SK-N-SH (cell line): ENCODE measurements around the gene PRKN. TPM values are rescaled to one million over a fixed set of nuclear protein-coding genes. Genes with fewer than 3 reads are reported as not detected.

Experiments used
- CTCF ChIA-PET: fragments of 300-600, 350-600 bp; formaldehyde crosslinking; extraction: SDS; loops from one replicate; lab custom pipeline; 2021; lab: Yijun Ruan, JAX
- POLR2A ChIA-PET: fragments of 350-600 bp; sonication (Branson Sonifier 250); formaldehyde crosslinking; extraction: SDS; loops from one replicate; lab custom pipeline; 2020; ENCODE audit warnings: antibody characterized with exemption, inconsistent platforms; lab: Yijun Ruan, JAX
- DNase-seq: peaks from one replicate; pipeline ENCODE4 v3.0.0; 2012
- H2AFZ ChIP-seq: fragments of 200-600 bp; sonication (generic); 2 replicates; pipeline ENCODE4 v1.8.1; 2016; ENCODE audit warnings: antibody characterized with exemption, mild to moderate bottlenecking, low read depth
- H3F3A ChIP-seq: fragments of 200-600 bp; sonication (generic); replicated peaks from 2 replicates; pipeline ENCODE3; 2016; ENCODE audit warnings: antibody characterized with exemption, mild to moderate bottlenecking; ENCODE audit not compliant: insufficient read depth
- H3K27ac ChIP-seq, 2 experiments: fragments of 200-500 bp in 1 of 2; fragments of 200-600 bp in 1 of 2; sonication (Bioruptor generic) in 1 of 2; sonication (generic), shearing (Covaris generic) in 1 of 2; 2 replicates each; pipeline versions ENCODE4 v1.5.1 to v1.6.1; 2014 to 2016; ENCODE audit warnings: low read depth in 2 of 2, inconsistent platforms in 1 of 2, low read length in 1 of 2, mild to moderate bottlenecking in 1 of 2, mixed read lengths in 1 of 2
- H3K27me3 ChIP-seq: fragments of 200-600 bp; sonication (generic), shearing (Covaris generic); 2 replicates; pipeline ENCODE4 v1.6.1; 2016; ENCODE audit warnings: mixed run types; ENCODE audit not compliant: insufficient read depth
- H3K36me3 ChIP-seq, 2 experiments: fragments of 200-500 bp in 1 of 2; fragments of 200-600 bp in 1 of 2; sonication (Bioruptor generic) in 1 of 2; sonication (generic) in 1 of 2; replicated peaks in 1 of 2; 2 replicates each; pipeline versions ENCODE3 to v1.5.1; 2014 to 2016; ENCODE audit warnings: low read length in 1 of 2, mild to moderate bottlenecking in 1 of 2; ENCODE audit not compliant: insufficient read depth in 2 of 2, control insufficient read depth in 1 of 2
- H3K4me1 ChIP-seq, 2 experiments: fragments of 200-500 bp in 1 of 2; fragments of 200-600 bp in 1 of 2; sonication (Bioruptor generic) in 1 of 2; sonication (generic), shearing (Covaris generic) in 1 of 2; 2 replicates each; pipeline versions ENCODE4 v1.5.1 to v1.6.1; 2014 to 2016; ENCODE audit warnings: low read depth in 1 of 2, low read length in 1 of 2, mixed run types in 1 of 2; ENCODE audit not compliant: insufficient read depth in 2 of 2, control insufficient read depth in 1 of 2
- H3K4me2 ChIP-seq: fragments of 200-600 bp; sonication (generic), shearing (Covaris generic); 2 replicates; pipeline ENCODE4 v1.6.1; 2017; ENCODE audit warnings: mixed run types
- H3K4me3 ChIP-seq, 2 experiments: fragments of 200-500 bp in 1 of 2; fragments of 200-600 bp in 1 of 2; sonication (Bioruptor generic) in 1 of 2; sonication (generic), shearing (Covaris generic) in 1 of 2; 2 replicates each; pipeline versions ENCODE4 v1.5.1 to v1.8.1; 2014 to 2016; ENCODE audit warnings: low read depth in 2 of 2, inconsistent platforms in 1 of 2, low read length in 1 of 2, mild to moderate bottlenecking in 1 of 2, mixed read lengths in 1 of 2, moderate library complexity in 1 of 2
- H3K79me2 ChIP-seq: fragments of 200-600 bp; sonication (generic); 2 replicates; pipeline ENCODE4 v1.8.1; 2017; ENCODE audit warnings: mild to moderate bottlenecking; ENCODE audit not compliant: insufficient read depth
- H3K9ac ChIP-seq: fragments of 200-600 bp; sonication (generic); 2 replicates; pipeline ENCODE4 v1.6.1; 2017; ENCODE audit warnings: mixed run types
- H3K9me2 ChIP-seq: fragments of 200-600 bp; sonication (generic); 2 replicates; pipeline ENCODE4 v1.6.1; 2017; ENCODE audit warnings: mixed run types
- H3K9me3 ChIP-seq: fragments of 200-600 bp; sonication (generic); 2 replicates; pipeline ENCODE4 v1.6.1; 2017; ENCODE audit warnings: mixed run types, mild to moderate bottlenecking, moderate library complexity
- H4K20me1 ChIP-seq: fragments of 200-600 bp; sonication (generic); 2 replicates; pipeline ENCODE4 v1.6.1; 2017; ENCODE audit warnings: mild to moderate bottlenecking, mixed run types; ENCODE audit not compliant: insufficient read depth
- CHD2 ChIP-seq: fragments of 150-350 bp; IDR thresholded peaks from 2 replicates; pipeline ENCODE4 v1.6.1; 2018; ENCODE audit warnings: low read length; ENCODE audit not compliant: partially characterized antibody
- ELF1 ChIP-seq: IDR thresholded peaks from 2 replicates; pipeline ENCODE4 v1.4.0; 2012
- EP300 ChIP-seq, 2 experiments: IDR thresholded peaks; 2 replicates each; pipeline versions ENCODE4 v1.4.0 to v1.6.1; 2012; ENCODE audit warnings: borderline replicate concordance in 1 of 2, low read depth in 1 of 2, low read length in 1 of 2
- FOSL2 ChIP-seq: IDR thresholded peaks from 2 replicates; pipeline ENCODE4 v1.4.0; 2012; ENCODE audit warnings: low read depth, mild to moderate bottlenecking, moderate library complexity, borderline replicate concordance
- FOXJ3 ChIP-seq: sonication (generic); formaldehyde crosslinking; IDR thresholded peaks from 2 replicates; pipeline ENCODE4 v1.5.1; 2020; ENCODE audit warnings: mild to moderate bottlenecking, missing genetic modification reagents
- FOXM1 ChIP-seq: IDR thresholded peaks from 2 replicates; pipeline ENCODE4 v1.4.0; 2012; ENCODE audit warnings: low read depth, mild to moderate bottlenecking
- GATA2 ChIP-seq: sonication (generic); formaldehyde crosslinking; IDR thresholded peaks from 2 replicates; pipeline ENCODE4 v1.5.0; 2020; ENCODE audit warnings: mild to moderate bottlenecking, missing genetic modification reagents
- JUND ChIP-seq: IDR thresholded peaks from 2 replicates; pipeline ENCODE4 v1.4.0; 2012
- MEF2A ChIP-seq: IDR thresholded peaks from 2 replicates; pipeline ENCODE4 v1.4.0; 2012; ENCODE audit warnings: low read depth, borderline replicate concordance
- NRF1 ChIP-seq: IDR thresholded peaks from 2 replicates; pipeline ENCODE4 v1.6.1; 2012; ENCODE audit warnings: low read depth, mild to moderate bottlenecking, low read length
- RCOR1 ChIP-seq: fragments of 150-350 bp; IDR thresholded peaks from 2 replicates; pipeline ENCODE4 v1.6.1; 2017; ENCODE audit warnings: antibody characterized with exemption, low read length
- RXRA ChIP-seq: IDR thresholded peaks from 2 replicates; pipeline ENCODE4 v1.4.0; 2012; ENCODE audit warnings: low read depth, mild to moderate bottlenecking, borderline replicate concordance
- WGBS: methylation state at CpG from one replicate; pipeline ENCODE4 v1.1.6; 2017; ENCODE audit warnings: low lambda C conversion rate; 5-methylcytosine and 5-hydroxymethylcytosine counted together
- polyA plus RNA-seq, 3 experiments: library from polyadenylated mRNA; depleted of rRNA; stranded (reverse); fragments of >200 nt; gene quantifications; 2 replicates each; pipeline ENCODE4 v1.2.3, GENCODE V29; 2012
- TF ChIP-seq, protein P1 (sequence below): fragments of 150-350 bp; IDR thresholded peaks from 2 replicates; pipeline ENCODE4 v1.6.1; 2016; ENCODE audit warnings: mild to moderate bottlenecking, low read depth, low read length
- TF ChIP-seq, protein P2 (sequence below): IDR thresholded peaks from 2 replicates; pipeline ENCODE4 v1.4.0; 2012; ENCODE audit warnings: low read depth
- TF ChIP-seq, protein P3 (sequence below): IDR thresholded peaks from 2 replicates; pipeline ENCODE4 v1.4.0; 2012; ENCODE audit warnings: low read depth, borderline replicate concordance
- TF ChIP-seq, protein P4 (sequence below): fragments of 150-350 bp; IDR thresholded peaks from 2 replicates; pipeline ENCODE4 v1.6.1; 2017; ENCODE audit warnings: antibody characterized with exemption, low read length, low read depth, borderline replicate concordance

PRKN gene
- polyA plus RNA-seq, 1 of the 3 experiments (the other 2 are of a cell fraction): 0.76 TPM

DNA sequence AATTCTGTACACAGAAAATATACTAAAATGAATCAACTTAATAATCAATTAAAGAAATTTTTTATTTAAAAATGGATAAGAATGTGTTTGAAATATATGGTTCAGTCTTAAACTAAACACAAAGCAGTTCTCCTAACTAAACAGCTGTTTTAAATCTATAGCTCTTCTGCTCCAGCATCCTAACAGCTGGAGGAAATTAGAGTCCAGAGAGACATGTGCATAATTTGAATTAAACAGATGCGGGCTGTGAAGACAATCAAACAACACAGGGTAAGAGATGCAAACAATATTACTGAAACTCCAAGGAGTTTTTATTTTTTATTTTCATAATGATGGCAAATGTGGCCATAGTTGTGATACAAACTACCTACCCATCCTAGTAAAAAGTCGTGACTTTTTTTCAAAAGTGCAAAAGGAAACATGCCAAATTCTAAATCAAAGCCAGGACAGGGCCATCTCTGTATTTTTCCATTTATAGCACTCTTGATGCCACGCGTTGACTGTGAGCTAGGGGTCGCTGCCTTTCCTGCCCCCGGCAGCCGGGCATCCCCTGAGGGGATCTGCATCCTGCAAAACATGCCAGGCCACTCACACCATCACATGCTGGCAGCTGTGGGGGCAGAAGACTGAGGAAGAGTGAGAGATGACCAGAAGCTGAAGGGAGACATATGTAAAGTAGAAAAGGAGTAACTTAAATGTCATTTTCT is 310.6 kb downstream of the PRKN start (continued):
- TF ChIP-seq, protein P1, sequence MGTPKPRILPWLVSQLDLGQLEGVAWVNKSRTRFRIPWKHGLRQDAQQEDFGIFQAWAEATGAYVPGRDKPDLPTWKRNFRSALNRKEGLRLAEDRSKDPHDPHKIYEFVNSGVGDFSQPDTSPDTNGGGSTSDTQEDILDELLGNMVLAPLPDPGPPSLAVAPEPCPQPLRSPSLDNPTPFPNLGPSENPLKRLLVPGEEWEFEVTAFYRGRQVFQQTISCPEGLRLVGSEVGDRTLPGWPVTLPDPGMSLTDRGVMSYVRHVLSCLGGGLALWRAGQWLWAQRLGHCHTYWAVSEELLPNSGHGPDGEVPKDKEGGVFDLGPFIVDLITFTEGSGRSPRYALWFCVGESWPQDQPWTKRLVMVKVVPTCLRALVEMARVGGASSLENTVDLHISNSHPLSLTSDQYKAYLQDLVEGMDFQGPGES: no peak
- TF ChIP-seq CHD2 (peak; percentile 8), GATA2 (CRISPR knock-in tag) (peak; percentile 11; the same call in 1 of the 2 replicates), MEF2A (no peak), ELF1 (no peak), JUND (no peak)
- TF ChIP-seq, protein P2, sequence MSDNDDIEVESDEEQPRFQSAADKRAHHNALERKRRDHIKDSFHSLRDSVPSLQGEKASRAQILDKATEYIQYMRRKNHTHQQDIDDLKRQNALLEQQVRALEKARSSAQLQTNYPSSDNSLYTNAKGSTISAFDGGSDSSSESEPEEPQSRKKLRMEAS: no peak
- TF ChIP-seq, protein P3, sequence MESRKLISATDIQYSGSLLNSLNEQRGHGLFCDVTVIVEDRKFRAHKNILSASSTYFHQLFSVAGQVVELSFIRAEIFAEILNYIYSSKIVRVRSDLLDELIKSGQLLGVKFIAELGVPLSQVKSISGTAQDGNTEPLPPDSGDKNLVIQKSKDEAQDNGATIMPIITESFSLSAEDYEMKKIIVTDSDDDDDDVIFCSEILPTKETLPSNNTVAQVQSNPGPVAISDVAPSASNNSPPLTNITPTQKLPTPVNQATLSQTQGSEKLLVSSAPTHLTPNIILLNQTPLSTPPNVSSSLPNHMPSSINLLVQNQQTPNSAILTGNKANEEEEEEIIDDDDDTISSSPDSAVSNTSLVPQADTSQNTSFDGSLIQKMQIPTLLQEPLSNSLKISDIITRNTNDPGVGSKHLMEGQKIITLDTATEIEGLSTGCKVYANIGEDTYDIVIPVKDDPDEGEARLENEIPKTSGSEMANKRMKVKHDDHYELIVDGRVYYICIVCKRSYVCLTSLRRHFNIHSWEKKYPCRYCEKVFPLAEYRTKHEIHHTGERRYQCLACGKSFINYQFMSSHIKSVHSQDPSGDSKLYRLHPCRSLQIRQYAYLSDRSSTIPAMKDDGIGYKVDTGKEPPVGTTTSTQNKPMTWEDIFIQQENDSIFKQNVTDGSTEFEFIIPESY: no peak

DNA sequence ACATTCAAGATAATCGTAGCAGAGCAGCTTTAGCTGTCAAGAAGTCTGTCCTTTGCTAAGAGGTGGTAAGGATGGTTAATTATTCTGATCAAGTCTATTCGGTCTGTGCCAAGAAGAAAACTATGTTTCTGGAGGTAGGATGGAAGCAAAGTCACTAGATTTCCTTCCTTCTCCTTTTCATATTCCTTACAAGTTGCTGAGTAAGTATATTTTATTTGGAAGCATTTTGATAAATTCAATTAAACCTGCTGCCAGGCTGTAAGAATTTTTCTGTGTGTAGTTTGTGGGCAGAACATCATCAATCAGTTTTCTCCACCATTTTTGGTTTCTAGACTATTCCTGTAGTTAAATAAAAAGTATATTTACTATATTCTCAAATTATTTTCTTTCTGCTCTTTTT is 311.3 kb downstream of the PRKN start:
- Histone ChIP-seq H2AFZ (no peak overlapping the region), H3K9me3 (no peaks in the 10 kb centered on the region), H4K20me1 (no peaks in the 10 kb centered on the region), H3K27me3 (no peaks in the 10 kb centered on the region), H3K27ac (no peak overlapping the region; a peak in 1 of 4 replicates), H3K9ac (no peak overlapping the region), H3F3A (no peaks in the 10 kb centered on the region), H3K4me3 (no peak overlapping the region), H3K79me2 (no peaks in the 10 kb centered on the region), H3K36me3 (no peaks in the 10 kb centered on the region), H3K4me2 (no peak overlapping the region), H3K9me2 (no peaks in the 10 kb centered on the region), H3K4me1 (peaks cover 0 to 10% of the 10 kb centered on the region in 2 experiments; a peak in 2 of 4 replicates)
- POLR2A ChIA-PET: no interaction called here
- CTCF ChIA-PET: interaction anchor here (0.6 to 1.7 kb wide), 3 partner anchors 29 to 110 kb away, joined by 3 to 5 read pairs (median 3); no protein-coding TSS in a partner anchor
- 27% methylated on average over 2 of the region's 2 CpGs for WGBS
- no peak for DNase-seq
- TF ChIP-seq, protein P4, sequence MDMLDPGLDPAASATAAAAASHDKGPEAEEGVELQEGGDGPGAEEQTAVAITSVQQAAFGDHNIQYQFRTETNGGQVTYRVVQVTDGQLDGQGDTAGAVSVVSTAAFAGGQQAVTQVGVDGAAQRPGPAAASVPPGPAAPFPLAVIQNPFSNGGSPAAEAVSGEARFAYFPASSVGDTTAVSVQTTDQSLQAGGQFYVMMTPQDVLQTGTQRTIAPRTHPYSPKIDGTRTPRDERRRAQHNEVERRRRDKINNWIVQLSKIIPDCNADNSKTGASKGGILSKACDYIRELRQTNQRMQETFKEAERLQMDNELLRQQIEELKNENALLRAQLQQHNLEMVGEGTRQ: no peak
- no peak for TF ChIP-seq MEF2A
- no peak for TF ChIP-seq FOSL2
- no peak for TF ChIP-seq EP300 (IDR thresholded peaks at IDR 0.05; ENCODE audit: borderline replicate concordance in 1 of 2, low read depth in 1 of 2, low read length in 1 of 2)
- TF ChIP-seq FOXM1: no peak
- TF ChIP-seq GATA2 (CRISPR knock-in tag): no peak
- TF ChIP-seq FOXJ3 (CRISPR knock-in tag): no peak
- TF ChIP-seq RCOR1: no peak
- TF ChIP-seq, protein P3: no peak
- TF ChIP-seq, protein P1: no peak
- no peak for TF ChIP-seq NRF1
- TF ChIP-seq RXRA: no peak
